Epithelial cell of esophagus (primary cell): Measurements from ENCODE around the gene MAS1L.

ENCODE experiments used
- DNase-seq: peaks from one replicate; pipeline ENCODE4 v3.0.0; 2010; ENCODE audit warnings: low read depth
- H3K4me3 ChIP-seq: 2 replicates; pipeline ENCODE4 v1.5.1; 2011; ENCODE audit warnings: mild to moderate bottlenecking, low read length, control low read depth
- CTCF ChIP-seq: IDR thresholded peaks from 2 replicates; pipeline ENCODE4 v1.5.1; 2011; ENCODE audit warnings: low read depth, mild to moderate bottlenecking, low read length, control low read depth, inconsistent platforms; ENCODE audit not compliant: insufficient read depth; ENCODE audit errors: missing control alignments

MAS1L gene

GRCh38 chr6:29516108-29516507, 28.4 kb upstream of the MAS1L start:
- H3K4me3 ChIP-seq = no peak overlapping the region
- no peak for TF ChIP-seq CTCF
- DNase-seq = peak; percentile 87

- DNase-seq = no peak
Measured at GRCh38 chr6:29510746-29511300, 23.1 kb upstream of the MAS1L start.

GRCh38 chr6:29510202-29510601, 22.4 kb upstream of the MAS1L start:
- no peak overlapping the region for H3K4me3 ChIP-seq
- no peak for DNase-seq
- TF ChIP-seq CTCF = no peak

More at GRCh38 chr6:29510746-29511300, 23.1 kb upstream of the MAS1L start:
- no peak for TF ChIP-seq CTCF
- H3K4me3 ChIP-seq = no peak overlapping the region

- no peak for TF ChIP-seq CTCF
- no peak for DNase-seq
- H3K4me3 ChIP-seq = no peak overlapping the region
Measured at GRCh38 chr6:29509711-29510110, 22.0 kb upstream of the MAS1L start.

- no peak for DNase-seq
- no peak for TF ChIP-seq CTCF
- H3K4me3 ChIP-seq = no peak overlapping the region
Measured at GRCh38 chr6:29509239-29509638, 21.5 kb upstream of the MAS1L start.

GRCh38 chr6:29507319-29507718, 19.6 kb upstream of the MAS1L start:
- TF ChIP-seq CTCF = no peak
- no peak for DNase-seq
- H3K4me3 ChIP-seq = no peak overlapping the region

GRCh38 chr6:29506446-29507067, 18.8 kb upstream of the MAS1L start:
- DNase-seq = no peak
- TF ChIP-seq CTCF = no peak
- no peak overlapping the region for H3K4me3 ChIP-seq
